GM21423 (cell line): ENCODE data around the gene OSGEPL1.
"Not testable (repeated sequence)": the region's sequence is repeated elsewhere in the genome, so short reads cannot be mapped to it uniquely, and the experiment has no call there.

Source experiments
- ATAC-seq: cut with Tn5 transposase; IDR thresholded peaks from one replicate; pipeline ENCODE4 v1.9.1; 2021; ENCODE audit warnings: mild to moderate bottlenecking, moderate library complexity; ENCODE audit not compliant: unreplicated experiment

The OSGEPL1 gene

DNA sequence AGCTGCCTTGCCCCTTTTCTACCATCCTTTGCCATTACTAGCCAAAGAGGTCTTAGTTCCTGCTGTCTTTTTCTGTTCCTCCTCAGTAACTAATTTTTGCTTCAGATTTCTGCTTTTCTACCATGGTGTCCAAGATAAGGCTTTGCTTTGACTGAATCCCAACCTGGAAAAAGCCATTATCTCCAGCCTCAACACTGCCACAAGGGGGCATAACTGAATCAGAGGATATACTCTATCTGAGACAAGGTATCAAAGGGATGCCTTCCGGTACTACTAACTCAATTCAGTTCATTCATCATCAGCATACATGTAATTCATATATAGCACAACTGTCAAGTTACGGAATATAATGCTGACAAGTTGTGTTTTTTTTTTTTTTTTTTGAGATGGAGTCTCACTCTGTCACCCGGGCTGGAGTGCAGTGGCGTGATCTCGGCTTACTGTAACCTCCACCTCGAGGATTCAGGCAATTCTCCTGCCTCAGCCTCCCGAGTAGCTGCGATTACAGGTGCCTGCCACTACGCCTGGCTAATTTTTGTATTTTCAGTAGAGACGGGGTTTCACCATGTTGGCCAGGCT is 11.4 kb downstream of the OSGEPL1 start:
- peak; percentile 69 for ATAC-seq

DNA sequence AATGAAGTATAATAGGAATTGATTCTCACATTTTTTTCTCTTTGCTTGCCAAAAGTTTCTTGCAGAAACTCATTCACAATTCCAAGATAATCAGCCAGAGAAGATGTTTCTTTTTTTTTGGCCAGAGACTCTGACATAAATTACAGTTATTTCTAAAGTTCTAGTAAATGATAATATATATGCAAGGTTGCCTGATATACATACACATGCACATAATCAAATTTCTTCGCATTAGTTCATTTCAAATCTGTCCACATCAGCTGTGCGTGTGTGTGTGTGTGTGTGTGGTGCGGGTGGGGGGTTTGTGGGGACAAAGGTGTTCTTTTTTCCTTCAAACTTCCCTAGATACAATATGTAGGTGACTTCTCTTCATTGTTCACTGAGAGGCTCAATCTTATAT is 33.2 kb downstream of the OSGEPL1 start:
- ATAC-seq, result no peak

DNA sequence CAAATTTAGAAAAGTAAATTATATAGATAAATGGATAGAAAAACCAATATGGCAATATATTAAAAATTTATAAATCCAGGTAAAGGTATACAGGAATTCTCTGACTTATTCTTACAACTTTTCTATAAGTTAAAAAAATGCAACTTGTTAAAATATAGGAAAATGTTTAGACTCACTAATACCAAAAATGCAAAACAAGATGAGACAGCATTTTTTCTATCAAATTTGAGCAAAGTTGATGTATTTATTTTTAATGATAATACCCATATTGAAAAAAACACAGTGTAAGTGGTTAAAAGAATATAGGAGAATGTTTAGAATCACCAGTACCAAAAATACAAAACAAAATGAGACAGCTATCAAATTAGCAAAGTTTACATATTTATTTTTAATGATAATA is 35.7 kb downstream of the OSGEPL1 start:
- ATAC-seq, result no peak

DNA sequence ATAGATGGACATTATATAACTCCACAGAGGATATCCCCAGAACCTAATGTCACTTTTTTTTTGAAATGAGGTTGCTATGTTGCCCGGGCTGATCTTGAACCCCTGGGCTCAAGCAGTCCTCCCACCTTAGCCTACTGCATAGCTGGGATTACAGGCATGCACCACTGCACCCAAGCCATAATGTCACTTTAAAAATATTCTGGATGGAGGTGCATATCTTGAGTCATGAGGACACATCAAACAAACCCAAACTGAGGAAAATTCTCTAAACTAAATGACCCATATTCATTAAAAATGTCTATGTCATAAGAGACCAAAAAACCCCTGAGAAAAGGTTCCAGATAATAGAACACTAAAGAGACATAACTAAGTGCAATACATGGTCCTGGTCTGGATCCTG is 36.3 kb downstream of the OSGEPL1 start:
- no peak for ATAC-seq

DNA sequence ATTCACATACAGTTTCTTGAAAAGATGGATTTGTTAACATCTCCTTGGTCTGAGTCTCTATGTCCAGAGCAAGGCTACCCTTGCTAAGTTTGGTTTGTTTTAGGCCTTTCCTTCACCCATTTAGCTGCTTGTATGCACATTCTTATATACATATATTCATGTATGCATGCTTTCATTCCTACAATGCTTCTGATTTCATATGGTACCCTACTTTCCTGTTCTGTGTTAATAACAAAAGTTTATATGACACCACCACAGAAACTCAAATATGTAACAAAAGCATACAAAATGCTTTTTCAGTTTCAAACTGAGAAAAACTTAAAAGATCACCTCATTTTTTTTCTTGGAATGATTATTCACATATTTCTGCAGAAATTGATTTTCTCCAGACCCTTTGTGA is 39.4 kb downstream of the OSGEPL1 start:
- ATAC-seq, result no peak

DNA sequence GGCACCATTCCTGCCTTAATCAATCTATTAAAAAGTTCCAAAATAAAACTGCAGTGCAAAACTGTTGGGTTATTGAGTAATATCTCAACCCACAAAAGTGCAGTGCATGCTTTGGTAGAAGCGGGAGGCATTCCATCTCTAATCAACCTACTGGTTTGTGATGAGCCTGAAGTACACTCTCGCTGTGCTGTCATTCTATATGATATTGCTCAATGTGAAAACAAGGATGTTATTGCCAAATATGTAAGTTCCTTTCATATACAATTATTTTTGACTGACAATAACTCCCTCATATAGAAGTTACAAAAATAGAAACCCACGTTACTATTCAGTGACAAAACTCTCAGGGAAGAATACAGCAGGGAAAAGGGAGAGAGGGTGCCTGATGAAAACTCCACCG is 43.0 kb downstream of the OSGEPL1 start:
- no peak for ATAC-seq

DNA sequence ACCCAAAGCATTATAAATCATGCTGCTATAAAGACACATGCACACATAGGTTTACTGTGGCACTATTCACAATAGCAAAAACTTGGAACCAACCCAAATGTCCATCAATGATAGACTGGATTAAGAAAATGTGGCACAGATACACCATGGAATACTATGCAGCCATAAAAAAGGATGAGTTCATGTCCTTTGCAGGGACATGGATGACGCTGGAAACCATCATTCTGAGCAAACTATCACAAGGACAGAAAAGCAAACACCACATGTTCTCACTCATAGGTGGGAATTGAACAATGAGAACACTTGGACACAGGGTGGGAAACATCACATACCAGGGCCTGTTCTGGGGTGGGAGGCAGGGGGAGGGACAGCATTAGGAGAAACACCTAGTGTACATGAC is 45.0 kb downstream of the OSGEPL1 start:
- ATAC-seq, result not testable (repeated sequence)

DNA sequence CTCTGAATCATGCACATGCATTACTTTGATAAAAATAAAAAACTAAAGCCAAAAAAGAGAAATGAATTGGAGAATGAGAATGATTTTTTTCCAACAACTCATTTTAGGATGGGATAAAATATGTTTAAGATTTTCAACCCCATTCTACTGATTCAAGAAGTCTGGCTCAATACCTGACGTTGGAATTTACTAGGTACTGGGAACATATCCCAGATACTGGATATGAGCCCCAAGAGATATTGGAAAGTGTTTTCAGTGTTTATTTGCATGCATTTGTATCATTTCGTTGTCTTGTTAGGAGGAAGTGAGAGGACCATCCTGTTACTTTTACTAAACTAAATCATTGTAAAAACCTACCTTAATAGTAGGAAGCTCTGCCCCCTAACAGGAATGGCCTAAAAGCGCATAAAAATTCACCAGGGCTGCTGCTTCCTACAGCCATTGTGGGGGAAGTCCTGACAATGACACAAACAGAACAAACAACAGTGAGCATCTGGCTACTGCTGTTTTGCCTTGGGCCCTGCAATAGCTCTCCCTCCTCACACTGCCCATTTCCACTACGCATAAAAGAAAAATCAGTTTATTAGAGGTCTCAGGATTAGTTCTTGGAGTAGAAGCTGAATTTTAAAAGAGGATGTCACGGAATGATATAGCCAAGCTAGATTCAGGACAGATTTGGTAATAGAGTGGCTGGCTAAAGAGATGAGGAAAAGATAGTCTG is 52.9 kb downstream of the OSGEPL1 start:
- ATAC-seq, result no peak

DNA sequence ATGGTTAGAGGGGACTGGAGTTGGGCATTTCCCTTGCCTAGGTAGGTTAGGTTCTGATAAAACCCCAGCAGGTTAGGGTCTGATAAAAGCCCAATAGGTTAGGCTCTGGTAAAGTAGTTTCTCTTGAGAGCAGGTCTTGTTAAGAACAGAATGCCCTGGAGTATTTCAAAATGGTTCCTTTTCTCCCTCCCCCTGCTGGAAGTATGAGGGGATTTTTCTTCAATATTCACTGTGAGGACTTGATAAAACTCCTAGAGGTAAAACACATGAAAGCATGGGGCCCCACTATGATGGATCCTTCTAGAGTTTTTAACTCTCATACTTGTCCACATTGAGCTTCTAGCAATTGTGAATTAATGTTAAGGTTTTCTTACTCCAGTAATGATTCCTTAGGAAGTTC is 60.5 kb downstream of the OSGEPL1 start:
- ATAC-seq, result no peak

DNA sequence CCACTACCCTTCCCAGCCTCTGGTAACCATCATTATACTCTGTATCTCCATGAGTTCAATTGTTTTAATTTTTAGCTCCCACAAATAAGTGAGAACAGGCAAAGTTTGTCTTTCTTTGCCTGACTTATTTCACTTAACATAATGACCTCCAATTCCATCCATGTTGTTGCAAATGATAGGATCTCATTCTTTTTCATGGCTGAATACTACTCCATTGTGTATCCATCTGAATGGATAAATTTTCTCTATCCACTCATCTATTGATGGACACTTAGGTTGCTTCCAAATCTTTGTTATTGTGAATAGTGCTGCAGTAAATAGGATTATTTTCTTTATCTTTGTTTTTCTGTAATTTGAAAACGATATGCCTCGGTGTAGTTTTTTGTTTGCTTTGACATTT is 61.9 kb downstream of the OSGEPL1 start:
- ATAC-seq, result no peak

DNA sequence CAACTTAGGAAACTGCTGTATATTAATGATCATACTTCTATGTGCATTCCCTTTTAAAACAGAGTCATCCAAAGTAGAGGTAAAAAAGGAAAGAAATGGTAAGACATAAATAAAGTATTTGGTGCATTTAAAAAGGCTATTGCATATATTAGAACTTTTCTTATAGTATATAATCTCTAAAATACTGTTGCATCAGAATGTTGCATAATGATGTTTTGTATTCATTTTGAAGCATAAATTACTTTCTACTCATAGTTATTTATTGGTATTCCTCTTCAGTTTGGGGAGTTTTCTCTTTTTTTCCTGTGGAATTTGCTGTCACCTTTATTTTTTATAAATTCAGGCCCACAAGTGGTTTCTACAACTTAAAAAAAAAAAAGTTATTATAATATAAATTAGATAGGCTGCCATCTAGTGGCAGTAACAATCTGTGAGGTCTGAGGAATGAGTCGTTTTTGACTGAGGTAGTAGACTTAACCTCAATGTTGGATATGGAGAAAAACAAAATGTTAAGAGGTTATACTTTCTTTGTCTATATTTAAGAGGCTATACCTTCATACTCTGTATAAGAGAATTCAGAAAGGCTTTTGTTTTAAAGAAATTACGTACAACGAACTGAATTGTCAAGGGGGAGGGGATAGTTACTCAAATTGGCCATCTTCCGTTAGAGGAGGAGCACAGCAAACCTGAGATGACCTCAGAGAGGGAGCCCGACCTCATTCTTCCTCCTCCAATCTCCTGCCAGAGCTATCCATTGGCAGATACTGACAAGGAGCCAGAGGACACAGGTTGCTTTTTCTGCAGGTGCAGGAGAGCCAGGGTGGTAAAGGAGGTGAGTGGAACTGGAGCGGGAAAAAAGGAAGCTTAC is 64.3 kb downstream of the OSGEPL1 start:
- peak; percentile 52 for ATAC-seq
